Gastrocnemius medialis (tissue), 4 donors: ENCODE measurements around the gene GADD45G.

ENCODE experiments used
- POLR2A ChIP-seq, 2 donors: fragments of 450-650 bp; IDR thresholded peaks; one replicate each; pipeline ENCODE4 v1.6.1; 2017; ENCODE audit warnings: antibody characterized with exemption in 2 of 2, mild to moderate bottlenecking in 2 of 2, moderate library complexity in 2 of 2
- TF ChIP-seq, protein P1 (sequence below), 5 experiments: fragments of 450-650 bp in 3 of 5; fragments of 200-600 bp in 2 of 5; sonication (generic) in 2 of 5; IDR thresholded peaks in 4 of 5; conservative IDR thresholded peaks in 1 of 5; 1 replicate in 4 of 5; 2 replicates in 1 of 5; pipeline ENCODE4 v1.5.1; 2016 to 2019; ENCODE audit warnings: antibody characterized with exemption in 5 of 5, mild to moderate bottlenecking in 3 of 5, moderate library complexity in 3 of 5

DNA sequence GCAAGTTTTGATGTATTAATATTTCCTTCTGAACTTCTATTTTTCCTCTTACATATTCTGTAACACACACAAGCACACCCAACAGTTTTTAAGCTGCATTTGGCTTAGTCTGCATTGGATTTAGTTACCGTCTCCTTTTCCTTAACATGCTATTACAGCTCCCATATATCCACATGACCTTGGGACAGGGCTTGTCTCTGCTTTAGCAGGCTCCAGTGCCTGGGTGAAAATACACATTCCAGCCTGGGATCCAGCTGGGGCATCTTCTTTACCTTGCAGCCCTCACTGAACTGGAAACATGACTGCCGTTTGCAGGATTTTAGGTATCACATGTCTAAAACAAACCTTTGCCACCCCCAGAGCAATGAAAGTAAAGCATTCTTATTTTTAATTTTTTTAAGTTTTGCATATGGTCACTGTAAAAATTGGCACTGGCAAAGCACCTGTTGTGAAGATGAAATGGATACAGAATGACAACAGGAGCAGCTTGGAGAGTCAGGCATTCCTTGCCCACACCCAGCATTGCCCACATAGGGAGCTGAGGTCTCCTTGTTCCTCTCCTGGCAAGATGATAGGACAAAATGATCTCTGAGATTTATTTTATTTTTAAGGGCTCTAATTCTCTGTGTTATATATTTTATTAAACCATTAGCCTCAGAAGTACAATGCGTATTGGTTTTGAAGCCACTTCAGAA is 4.0 kb downstream of the GADD45G start:
- TF ChIP-seq, protein P1, sequence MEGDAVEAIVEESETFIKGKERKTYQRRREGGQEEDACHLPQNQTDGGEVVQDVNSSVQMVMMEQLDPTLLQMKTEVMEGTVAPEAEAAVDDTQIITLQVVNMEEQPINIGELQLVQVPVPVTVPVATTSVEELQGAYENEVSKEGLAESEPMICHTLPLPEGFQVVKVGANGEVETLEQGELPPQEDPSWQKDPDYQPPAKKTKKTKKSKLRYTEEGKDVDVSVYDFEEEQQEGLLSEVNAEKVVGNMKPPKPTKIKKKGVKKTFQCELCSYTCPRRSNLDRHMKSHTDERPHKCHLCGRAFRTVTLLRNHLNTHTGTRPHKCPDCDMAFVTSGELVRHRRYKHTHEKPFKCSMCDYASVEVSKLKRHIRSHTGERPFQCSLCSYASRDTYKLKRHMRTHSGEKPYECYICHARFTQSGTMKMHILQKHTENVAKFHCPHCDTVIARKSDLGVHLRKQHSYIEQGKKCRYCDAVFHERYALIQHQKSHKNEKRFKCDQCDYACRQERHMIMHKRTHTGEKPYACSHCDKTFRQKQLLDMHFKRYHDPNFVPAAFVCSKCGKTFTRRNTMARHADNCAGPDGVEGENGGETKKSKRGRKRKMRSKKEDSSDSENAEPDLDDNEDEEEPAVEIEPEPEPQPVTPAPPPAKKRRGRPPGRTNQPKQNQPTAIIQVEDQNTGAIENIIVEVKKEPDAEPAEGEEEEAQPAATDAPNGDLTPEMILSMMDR (IDR thresholded peaks at IDR 0.05 in 4 of 5, conservative IDR thresholded peaks at IDR 0.05 in 1 of 5) = no peak
- no peak for TF ChIP-seq POLR2A (IDR thresholded peaks at IDR 0.05)
